Activated T-helper 1 cell treated with anti-CD3 and anti-CD28 coated beads, Interleukin-2, amount 50 U/mL, for 16 hours (primary cell): ENCODE measurements around the gene RNF144A.

Experiments used
- DNase-seq, 2 donors: peaks; one replicate each; pipeline ENCODE4 v3.0.0-alpha.2; 2020; ENCODE audit warnings: low read depth in 1 of 2, low spot score in 1 of 2

RNF144A gene

DNA sequence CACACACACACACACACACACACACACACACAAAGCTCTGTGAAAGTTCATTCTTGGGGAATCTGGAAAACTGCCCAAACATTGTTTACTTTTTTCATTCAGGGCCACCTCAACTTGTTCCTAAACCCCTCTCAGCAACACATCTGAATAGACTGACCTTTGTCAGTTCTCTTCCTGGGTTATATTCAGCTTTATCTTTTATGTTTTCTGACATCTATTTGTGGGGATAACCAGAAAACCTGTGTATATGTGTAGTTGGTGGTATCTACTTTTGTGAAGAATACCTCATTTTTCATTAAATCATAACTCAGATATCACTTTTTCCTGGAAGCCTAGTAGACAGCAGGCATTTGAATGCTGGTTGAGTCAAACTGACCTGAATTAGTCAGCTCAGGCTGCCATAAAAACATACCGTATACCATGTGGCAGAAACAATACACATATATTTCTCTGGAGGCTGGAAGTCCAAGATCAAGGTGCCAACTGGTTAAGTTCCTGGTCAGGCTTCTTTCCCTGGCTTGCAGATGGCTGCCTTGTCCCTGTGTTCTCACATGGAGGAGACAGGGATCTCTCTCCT lies 11.0 kb upstream of the RNF144A start:
- no peak for DNase-seq

DNA sequence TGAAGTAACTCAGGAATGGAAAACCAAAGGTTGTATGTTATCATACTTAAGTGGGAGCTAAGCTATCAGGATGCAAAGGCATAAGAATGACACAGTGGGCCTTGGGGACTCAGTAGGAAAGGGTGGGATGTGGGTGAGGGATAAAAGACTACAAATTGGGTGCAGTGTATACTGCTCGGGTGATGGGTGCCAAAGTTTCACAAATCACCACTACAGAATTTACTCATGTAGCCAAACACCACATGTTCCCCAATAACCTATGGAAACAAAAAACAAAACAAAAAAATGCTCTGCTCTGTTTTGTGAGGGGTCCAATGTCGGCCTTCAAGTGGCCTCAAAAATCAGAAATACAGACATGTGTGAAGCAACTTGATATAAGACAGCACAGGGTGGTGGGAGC lies 8.9 kb upstream of the RNF144A start:
- DNase-seq, result no peak

DNA sequence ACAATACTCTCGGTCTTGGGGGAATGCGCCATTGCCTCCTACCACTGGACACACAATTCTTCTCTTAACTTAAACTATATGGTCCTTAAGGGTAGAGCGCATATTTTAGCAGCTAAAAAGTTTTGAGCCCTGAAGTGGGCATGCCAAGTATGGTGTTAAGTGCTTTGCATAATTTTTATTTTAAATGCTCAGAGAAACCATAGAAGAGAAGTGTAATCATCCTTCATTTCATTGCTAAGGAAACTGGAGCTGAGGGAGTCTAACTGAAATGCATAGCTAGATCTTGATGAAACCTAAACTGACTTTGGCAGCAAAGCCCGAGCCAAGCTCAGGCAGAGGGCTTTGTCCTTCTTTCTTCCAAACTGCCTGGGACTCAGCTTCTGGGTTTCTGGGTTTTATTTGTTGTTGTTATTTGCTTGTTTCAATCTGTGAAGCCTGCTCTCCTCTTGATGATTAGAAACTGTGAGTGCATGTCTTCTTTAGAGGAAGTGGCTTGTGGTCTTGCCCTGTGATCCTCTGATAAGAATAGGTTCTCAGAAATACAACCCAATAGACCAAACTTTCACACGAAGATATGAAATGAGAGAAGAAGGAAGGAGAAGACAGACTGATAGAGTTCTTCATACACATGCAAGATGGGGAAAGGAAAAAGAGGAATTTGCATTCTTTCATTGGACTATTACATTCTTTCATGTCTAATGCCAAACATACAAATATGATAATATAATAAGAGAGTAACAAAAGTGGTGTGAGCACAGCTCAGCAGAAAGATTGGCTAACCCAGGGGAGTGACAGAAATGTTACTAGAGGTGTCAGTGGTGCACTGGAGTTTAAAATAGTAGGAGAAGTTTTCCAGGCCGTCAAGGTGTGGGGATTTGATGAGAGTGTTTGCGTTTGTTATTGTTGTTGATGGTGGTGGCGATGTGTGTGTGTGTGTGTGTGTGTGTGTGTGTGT lies 7.5 kb upstream of the RNF144A start:
- DNase-seq, result no peak

DNA sequence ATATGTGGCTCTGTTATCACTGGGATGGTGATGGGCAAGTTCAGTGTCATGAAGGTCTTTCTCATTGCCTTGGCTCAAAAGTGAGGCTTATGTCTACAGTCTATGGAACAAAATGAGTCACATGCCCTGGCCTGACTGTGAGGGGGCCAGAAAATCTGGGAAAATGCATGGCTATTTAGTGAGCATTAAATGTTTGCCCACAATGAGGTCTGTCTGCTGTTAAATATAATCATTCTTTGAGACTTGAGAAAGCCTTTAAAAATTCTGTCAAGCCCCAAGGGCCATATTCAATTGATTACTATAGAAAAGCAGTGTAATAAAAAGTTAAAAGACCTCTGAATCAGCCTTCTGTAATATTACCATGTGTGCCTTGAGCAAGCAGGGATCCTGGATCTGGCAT lies 5.5 kb upstream of the RNF144A start:
- DNase-seq, result no peak

DNA sequence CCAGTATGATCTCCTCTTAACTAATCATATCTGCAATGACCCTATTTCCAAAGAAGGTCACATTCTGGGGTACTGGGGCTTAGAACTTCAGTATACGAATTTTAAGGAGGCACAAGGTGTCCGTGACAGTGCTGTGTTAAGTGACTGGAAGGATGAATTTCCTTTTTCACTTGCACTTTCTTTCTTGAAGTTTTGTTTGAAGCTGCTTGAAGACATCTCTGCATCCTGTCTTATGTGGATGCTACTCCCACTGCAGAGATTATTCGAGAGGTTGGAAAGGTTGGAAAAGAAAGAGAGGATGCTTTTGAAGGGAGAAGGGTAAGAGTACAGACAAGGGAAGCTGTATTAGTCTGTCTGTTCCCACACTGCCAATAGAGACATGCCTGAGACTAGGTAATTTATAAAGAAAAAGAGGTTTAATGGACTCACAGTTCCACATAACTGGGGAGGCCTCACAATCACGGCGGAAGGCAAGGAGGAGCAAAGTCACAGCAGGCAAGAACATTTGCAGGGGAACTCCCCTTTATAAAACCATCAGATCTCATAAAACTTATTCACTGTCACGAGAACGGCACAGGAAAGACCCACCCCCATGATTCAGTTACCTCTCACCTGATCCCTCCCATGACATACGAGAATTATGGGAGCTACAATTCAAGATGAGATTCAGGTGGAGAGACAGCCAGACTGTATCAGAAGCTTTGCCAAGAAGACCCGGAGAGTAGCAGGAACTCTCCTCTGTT lies 3.6 kb upstream of the RNF144A start:
- peak in 1 of 2 donors; percentile 39 for DNase-seq

DNA sequence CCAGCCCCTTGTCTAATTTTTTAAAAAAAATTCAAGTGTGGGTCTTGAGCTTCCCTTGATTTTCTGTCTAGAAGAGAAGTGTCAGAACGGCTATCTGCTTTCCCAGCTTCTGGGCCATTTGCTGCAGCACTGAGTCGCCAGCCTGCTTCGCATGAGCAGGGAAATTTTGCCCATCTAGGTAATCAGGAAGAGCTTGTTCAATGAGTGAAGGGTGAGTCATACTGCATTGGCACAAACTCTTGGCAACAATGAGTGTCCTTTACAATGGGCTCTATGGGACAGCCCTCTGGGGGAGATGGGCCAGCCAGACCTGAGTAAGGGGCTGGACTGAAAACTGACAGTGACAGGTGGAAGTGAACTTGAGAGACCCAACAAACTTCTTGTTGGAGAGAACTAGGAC lies 2.4 kb upstream of the RNF144A start:
- DNase-seq, result no peak

DNA sequence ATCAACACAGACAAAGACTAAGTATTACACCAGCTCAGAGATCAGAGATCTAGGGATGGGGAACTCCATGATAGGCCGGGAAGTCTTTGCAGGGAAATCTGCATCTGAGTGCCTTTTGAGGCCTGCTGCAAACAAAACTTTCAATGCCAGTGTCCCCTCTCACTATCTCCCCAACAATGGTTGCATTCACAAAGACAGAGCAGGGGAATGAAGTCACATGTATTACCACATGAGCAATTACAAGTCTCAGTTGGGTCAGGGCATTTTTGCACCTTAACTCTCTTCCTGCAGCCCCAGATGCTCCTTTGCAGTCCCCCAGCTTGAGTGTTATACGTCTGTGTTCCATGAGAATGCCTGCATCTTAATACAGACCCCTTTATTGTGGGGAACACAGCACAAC lies 1.8 kb upstream of the RNF144A start:
- DNase-seq, result no peak

DNA sequence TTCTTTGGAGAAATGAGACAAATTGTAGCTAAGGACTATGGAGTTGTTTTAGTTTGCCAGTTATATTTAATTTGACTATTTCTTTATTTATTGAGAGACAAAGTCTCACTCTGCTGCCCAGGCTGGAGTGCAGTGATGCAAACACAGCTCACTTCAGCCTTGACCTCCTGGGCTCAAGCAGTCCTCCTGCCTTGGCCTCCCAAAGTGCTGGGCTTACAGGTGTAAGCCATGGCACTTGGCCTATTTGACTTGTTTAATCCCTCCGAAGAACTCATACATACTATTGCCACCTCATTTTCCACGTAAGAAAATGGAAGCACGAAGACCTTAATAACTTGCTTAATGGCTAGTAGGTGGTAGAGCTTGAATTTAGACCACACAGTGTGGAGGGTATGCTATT lies 988 bp upstream of the RNF144A start:
- DNase-seq, result no peak

DNA sequence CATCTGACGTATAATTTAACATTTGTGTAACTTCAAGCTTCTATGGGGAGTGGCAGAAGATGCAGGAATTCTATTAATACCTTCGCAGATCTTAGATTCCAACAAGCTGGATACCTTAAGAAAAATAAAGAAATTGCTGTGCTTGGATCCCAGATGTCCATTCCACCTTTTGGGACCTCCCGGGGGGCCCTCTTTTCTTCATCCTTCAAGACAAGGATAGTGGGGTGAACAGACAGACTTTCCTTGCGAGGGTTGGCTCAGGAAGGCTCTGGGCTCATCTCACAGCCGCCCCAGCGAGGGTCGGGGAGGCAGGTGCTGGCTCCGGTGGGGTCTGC lies 509 bp upstream of the RNF144A start:
- DNase-seq, result no peak

DNA sequence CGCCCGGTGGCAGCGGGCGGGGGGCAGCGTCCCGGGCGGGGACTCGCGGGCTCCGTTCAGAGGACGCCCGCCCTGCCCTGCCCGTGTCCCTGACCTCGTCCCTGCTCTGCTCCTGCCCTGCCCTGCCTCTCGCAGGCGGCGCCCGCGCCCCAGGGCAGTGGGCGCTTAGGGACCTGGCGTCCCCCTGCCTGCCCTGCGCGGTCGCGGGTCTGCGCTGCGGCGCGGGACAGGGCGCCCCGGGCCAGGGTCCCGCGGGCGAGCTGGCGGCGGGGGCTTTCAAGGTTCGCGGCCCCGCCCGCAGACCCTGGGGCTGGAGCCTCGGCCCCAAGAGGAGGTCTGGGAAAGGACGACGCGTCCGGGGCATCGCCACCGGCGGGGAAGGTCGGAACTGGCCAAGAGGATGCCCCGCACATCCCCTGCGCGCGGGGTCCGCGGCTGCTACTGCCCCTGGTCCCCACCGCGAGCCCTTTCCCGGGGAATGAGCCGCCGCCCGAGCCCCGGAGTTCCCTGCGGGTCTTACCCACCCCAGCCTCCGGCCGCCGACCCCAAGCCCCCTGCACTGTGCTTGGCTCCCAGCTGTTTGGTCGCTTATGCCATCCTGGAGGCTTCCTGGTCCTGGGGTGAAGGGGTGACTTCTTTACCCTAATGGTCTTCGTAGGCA lies 679 bp downstream of the RNF144A start:
- DNase-seq, result no peak

DNA sequence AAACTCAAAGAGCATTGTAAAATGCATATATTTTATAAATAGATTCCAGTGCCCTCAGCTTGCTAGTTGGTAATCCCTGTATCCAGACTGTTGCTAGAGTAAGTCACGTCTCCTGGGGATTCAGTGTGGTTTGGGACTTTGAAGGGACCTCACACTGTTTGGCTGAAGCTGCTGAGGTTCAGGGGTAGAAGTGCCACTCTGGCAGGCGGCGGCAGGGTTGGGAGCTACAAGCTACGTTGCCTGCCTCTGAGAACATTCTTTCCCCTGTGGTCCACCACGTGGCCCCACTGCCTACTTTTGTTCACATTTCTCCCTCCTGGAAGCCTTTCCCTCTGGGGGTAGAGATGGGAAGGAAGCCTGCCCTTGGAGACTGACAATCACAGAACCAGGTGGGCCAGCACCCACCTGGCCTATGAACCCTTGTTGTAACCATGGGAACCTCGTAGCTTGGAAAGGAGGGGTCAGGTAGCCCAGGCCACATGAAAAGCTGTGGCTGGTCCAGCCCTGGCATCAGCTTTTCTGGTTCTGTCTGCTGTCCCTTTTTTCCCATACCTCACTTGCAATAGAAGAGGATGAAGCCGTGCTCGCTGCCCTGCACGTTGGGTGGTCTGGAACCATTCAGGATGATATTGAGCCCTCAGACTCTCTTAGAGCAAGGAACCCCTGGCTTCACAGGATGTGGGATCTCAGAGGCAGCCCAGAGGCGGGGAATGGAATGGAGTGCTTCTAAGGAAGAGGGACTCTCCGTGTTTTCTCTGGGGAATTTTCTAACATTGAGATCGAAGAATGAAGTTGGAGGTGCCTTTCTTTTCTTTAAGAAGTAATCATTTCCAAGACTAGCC lies 2.9 kb downstream of the RNF144A start:
- DNase-seq, result no peak

DNA sequence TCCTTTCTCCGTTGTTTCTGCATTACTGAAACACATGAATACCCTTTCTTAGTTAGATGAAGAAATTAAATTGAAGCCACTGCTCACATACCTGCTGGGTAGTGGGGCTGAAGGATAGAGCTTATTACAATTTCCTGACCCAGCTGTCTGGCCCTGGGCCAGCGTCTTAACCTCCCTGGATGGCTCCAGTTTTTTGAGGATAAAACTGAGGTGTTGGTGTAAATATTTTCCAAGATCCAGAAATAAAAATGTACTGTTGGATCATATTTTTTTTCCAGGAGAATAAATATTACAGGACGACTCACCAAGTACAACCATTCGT lies 3.5 kb downstream of the RNF144A start:
- no peak for DNase-seq

DNA sequence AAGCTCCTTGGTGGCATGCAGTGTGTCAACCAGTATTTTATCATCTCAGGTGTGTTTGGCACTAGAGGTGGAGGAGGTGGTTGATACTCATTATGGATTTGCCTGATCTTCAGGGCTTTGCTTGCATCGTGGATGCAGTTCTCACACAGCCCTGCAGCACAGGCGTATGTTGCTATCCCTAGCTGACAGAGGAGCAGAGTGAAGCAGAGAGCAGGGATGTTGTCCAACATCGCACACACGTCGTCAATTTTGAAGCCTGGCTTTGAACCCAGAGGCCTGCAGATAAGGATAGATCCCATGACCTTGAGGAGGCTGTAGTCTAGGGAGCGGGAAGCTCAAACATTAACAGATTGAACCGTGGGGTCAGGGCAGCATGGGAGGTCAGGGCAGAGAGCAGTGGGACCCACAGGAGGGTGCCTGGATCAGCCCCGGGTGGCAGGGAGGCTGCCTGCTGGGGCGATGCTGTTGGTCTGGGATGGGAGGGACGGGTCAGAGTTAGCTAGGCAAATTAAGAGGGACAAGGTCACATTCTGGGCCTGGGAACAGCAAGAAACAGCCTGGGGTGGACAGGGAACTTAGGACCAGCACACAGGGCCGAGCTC lies 4.2 kb downstream of the RNF144A start:
- no peak for DNase-seq

DNA sequence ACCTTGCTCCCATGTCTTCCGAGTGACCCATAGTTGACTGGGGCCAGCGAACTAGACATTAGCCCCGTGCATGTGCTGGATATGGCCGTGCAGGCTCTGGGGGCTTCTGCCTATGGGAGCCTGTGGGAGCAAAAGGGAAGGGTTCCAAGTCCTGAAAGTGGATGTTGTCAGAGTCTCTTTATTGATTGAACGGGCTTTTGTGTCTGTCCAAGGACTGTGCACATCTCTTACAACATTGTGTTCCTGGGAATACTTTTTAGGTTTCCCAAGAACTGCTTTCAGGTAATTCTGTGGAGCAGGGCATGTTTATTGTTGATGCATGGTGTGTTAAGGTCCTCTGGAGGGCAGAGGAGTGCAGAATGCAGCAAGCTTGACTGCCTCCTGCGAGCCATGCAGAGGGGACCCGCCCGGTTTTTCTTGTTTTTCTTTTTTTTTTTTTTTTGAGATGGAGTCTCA lies 5.0 kb downstream of the RNF144A start:
- DNase-seq, result no peak

DNA sequence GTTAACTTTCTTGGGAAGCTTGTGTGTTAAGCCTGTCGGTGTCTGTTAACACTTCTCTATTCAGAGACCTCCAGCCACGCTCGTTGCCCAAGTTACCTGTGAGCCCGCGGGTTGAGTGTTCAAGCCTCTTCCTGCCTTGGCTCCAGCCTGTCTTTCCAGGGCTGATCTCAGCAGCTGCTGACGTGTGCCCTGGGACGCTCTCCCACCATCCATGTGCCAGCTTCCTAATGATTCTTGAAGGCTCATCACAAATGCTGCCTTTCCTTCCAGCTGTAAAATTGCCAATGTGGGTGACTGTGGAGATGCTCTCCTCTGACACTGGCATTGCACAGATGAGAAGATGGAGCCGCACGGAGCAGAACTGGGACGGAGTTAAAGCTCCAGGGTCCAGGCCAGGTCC lies 6.1 kb downstream of the RNF144A start:
- no peak for DNase-seq

DNA sequence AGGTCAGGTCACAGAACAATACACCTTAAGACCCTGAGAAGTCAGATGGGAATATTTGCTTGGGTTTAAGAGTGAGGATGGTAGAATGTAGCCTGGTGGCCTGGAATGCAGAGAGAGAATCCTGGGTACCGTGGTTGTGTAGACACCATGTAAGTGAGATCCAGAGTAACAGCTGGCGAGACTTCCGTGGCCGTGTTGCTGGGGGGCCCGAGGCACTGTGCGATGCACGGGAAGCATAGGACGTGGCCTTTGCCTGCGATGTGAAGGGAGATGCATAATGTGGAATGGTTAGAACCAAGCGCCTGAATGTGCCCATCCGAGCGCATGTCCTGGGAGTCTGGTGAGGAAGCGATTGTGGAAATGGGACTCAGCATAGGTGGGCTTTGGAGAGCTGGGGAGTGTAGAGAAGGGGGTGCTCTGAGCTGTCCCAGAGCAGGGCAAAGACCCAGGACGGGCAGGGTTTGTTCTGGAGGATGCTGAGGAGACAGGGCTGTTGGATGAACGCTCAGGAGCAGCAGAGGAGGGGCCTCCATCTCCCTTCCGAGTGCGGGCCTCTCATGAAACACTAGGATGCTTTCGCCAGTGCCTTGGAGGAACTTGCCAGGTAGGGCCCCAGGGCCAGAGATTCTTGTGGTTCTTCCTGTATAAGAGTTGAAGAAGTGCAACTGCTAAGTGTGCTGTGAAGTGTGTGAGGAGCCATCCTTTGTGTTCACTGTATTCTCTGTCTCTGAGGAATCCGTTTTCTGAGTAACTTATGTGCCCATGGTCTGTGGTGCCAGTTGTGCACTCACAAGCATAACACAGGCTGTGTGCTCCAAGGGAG lies 7.1 kb downstream of the RNF144A start:
- no peak for DNase-seq

DNA sequence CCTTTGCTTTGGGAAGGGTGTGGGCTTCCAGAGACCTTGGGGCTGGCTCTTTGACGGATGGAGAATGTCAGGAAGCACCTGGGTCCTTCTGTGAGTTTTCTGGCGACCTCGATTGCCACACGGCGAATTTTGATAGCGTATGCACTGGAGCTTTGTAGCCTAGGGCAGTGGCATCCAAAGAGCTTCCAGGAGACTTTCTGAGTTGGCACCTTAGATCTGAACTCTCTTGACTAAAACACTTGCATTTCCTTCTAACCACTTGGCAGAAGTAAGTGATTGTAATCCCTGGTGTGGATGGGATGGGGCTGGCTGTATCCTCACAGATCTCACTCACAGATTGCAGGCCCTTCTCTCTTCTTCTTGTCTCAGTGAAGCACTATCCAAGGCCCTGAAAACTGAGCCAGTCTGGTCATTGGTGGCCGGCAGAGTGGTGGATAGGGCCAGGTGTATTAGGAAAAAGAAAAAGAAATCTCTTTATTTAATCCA lies 7.8 kb downstream of the RNF144A start:
- no peak for DNase-seq

DNA sequence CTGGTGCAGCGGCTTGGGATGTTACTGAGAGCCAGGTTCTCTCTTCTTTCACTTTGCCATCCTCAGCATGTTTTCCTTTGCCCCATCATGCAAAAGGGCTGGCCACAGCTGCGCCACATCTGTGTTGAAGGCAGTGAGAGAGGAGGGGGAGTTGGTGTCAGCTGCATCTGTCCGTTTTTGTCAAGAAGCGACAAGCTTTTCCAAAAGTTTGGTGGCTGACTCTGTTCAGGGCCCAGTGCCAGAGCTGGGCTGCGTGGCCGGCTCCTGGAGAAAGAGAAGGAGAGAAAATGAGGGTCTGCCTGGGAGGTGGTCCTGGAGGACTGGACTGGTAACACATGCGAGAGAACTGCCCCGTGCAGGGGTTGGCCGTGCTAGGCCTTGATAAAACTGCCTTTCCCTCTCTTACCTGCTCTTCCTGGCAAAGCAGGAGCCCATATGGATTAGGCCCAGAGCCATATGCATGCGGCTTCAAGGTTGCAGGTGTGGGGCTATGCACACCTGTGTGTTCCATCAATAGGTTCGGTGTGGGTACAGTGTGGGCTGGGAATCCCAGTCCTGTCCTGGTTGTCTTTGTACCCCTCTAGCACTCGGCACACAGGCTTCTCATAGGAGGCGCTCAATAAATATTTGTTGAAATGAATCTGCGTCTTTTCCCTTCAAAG lies 9.0 kb downstream of the RNF144A start:
- DNase-seq, result no peak

DNA sequence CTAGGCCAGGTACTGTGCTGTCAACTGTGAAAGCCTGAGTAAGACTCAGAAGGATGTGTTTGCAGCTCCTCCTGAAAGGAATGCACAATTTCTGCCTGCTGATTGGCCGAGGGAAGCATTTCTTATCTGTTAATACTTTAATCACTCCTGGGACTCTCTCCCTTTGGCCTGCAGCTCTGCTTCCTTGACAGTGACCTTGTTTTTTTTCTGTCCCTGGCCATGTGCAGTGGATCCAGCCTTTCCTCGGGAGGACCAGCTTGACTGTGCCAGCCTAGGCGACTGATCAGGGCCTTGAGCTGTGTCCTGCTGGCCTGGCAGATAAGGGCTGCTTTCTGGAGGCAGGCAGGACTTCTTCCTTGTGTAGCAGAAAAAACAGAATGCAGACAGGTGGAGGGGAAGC lies 10.0 kb downstream of the RNF144A start:
- DNase-seq, result no peak
